COR-L47 (cell line): ENCODE data around the gene FOXD1.

Source experiments
- DNase-seq: peaks from one replicate; lab custom pipeline; 2025; lab: John Stamatoyannopoulos, UW

FOXD1 gene

DNA sequence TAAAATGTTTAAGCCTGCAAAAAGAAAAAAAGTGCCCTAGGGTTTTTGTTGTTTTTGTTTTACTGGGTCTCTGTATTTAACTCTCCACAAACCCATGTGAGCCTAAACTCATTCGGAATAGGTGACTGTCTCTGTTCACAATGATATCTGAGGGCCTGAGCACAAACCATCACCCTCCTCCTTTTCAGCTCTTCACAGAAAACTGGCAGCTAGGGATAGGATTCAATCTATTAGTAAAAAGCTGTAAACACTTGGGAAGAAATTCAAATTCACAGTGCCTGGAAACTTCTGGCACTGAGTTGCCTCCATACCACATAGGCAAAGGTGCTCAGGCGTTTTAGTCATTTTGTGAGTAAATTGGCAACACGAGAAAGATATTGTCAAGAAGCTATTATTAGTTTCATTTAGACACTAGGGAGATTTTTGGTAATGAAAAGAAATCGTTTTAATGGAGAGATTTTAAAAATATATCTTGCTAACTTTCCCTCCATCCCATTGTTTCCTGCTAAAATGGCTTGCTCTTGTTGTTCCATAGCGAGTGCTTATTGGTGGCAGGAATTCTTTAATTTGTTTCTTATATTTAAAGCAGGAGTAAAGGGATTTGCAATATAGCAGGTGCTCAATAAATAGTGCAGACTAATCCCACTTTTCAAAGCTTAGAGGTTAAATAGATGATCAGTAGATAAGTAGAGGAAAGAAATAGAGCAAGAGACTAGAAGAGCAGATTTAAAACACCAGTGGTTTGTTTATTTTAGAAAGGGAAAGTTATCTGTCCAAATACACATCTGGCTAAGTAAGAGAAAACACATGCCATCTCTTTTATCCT lies 9.7 kb downstream of the FOXD1 start:
- DNase-seq = no peak

DNA sequence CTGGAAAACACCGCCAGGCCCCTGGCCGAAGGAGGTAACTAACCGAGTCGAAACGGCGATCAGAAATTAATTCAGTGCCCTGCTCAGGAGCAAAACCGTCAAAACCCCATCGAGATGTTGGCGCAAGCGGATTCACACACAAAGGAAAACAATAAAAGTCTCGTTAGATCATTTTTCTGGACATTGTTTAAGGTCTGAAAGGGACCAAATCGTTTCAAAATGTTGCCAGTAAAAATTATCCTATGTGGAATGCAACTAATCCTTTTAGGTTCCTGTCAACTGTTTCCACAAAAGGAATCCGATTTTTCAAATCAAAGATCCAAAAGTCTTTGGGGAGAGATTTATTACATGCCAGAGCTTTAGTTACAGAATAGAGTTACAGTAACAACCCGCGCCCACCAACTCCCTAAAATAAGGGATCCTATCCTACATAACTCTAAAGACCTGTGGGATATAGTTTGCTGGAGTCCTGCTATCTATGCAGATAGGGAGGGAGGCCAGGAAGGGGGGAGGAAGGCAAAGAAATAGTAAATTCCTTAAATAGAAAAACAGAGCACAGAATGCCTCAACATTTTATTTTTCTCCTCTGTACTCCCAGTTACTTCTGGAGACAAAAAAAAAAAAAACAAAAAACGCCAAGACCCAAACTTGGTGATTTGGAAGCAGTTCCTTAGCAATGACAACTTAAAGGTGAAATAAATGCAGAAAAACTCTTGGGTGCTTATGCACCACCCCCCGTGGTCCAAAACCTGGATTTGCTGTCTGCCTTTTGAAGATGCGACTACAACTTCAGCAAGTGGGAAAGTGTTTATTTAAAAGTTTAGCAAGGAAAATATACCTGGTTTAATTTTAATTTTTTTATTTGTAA lies 10.6 kb downstream of the FOXD1 start:
- DNase-seq = no peak

DNA sequence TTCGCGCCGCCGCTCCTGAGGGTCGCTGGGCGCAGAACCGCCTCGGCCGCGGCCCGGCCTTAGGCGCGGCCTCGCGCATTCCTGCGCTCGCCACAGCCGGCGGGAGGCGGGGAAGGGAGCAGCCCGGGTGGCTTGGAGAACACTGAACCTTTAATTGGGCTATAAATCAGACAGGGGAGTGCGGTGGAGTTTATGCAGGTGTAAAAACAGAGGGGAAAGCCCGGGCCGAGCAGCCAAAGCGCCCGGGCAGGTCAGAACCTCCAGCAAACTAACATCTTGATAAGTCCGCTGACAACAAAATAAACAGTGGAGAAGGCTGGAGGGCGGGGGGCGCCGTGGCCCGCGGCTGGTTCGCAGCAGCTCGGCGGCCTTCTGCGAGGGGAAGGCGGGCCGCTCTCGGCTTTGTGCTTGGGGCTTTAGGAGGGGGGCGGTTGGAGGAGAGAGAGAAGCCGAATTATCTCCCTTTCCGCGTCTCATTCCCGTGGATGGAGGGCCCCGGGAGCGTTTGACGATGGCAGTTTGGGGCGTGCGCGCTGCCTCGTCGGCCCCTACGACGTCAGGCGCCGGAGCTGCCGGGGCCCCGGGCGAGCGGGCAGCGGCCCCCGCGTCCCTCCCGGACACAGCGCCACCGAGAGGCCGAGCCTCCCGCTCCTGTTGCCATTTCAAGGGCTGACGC lies 11.3 kb downstream of the FOXD1 start:
- no peak for DNase-seq

DNA sequence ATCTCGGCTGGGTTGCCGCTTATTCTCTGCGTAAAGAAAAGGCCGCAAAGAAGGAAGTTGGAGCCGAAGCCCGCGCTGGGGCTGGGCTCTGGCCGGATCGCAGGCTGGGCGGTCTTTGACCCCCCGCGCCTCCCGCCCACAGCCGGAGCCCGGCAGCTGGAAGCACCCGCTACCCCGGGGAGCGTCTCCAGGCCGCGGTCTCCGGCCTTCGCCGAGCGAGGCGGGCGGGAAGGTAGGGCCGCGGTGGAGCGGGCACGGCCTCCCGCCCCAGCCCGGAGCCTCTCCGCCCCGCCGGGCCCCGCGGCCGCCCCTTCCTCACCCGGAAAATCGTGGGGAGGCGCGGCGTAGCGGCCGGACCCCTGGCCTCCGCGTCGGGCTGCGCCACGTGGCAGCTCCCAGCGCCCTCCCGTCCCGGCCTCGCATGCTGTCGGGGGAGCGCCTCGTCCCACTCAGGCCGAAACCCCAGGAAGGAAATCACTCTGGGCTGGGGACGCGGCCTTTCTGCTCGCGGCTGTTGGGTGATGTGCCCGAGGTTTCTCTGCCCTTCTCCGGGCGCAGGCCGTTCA lies 12.0 kb downstream of the FOXD1 start:
- no peak for DNase-seq

DNA sequence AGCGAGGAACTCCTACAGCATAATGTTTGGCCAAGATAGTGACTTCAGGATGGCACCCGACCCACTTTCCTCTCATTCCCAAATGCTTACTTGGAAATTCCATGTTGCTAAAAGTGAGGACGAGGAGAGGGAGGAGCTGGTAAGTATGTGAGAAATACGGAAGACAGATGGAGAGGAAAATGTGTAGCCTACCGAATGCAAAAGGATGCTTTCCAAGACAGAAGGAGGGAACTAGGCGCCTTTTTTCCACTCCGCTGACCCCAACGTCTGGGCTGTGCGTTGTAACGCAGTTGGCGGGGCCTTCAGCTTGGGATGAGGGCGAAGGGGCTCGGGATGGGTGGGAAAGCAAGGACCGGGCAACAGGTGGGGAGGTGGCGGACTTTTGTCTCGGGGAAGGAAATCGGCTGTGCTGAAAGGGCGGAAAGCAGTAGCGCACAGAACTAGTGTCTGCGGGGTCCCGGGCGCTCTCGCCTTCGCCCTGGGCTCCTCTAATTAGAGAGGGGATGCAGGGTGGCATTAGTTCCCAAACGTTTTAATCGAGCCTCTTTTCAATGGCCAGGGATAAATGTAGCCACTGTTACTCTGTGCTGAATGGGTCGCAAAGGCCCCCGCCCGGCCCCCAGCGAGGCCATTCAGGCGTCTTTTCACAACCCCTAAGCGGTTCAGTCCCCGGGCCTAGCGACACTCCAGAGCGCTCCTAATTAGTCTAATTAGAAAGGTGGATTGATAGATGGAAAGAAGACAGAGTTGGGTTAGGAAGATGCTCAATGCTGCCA lies 12.6 kb downstream of the FOXD1 start:
- no peak for DNase-seq

DNA sequence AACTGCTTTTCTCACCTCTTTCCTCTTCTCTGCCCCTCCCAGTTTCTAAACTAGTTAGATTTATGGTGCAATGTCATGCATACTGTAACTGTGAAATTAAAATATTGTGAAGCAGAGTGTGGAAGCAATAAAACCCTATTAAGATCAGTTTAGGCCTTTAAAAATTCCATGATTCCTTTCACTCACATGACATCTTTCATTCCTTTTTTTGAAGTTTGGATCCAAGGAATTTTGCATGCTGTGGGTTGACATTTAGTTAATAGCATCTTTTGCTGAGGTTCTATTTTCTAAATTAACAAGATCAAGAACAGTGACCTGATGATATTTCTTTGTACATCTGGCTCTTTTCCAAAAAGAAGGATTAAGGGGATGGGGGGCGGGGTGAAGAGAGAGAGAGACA lies 13.7 kb downstream of the FOXD1 start:
- no peak for DNase-seq

DNA sequence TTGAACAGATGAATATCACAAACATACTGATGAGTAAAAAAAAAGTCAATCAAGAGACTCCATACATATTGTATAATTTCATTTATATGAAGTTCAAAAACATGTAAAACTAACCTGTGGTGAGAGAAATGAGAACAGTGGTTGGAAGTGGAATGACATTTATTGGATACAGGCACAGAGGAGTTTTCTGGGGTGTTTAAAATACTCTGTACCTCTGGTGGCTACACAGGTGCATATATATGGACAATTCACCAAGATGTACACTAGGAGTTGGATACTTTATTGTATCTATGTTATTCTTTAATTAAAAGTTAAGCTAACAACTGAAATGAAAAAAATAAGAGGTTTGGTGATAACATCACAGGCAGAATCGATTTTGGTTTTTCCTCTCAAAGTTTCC lies 14.1 kb downstream of the FOXD1 start:
- DNase-seq = no peak

DNA sequence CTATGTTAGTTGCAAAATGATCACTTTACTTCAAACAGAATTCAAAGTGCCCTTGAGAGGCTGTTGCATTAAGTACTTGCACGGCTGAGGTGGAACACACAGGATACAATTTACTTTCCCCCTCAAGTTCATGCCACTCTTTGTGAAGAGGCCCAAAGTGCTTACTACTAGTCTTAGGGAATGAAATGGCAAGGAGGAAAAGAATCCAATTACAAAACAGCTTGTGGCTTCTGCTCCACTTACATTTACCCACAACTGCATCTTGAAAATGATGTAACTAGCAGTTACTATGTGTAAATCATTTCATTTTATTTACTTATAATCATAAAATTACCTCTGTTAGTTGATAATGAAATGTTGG lies 14.6 kb downstream of the FOXD1 start:
- no peak for DNase-seq

DNA sequence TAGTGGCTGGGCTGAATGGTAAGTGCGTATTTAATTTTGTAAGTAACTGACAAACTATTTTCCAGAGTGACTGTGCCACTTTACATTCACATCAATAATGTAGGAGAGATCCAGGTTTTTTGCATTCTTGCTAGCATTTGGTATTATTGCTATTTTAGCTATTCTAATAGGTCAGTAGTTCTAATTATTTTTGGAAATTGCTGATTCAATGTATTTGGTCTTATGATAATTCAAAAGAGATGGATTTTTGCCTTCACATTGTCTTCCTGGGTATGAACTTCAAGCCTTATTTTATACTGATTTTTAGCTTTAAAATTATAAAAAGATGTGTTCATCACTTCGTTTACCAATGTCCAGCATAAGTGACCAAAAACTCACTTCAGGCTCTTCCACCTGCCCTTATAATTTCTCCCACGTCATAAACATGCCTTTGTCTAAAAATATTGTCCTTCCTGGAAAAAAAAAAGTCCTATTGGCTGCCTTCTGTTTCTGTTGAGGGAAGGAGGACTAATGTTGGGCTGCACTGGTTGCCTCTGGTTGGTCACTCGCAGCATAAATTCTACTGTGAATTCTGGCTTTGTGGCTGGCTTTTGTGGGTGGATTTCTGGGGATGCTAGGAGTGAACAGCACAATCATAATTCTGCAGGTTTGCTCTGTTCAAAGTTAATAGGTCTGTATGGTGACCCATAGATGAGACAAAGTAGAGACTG lies 15.2 kb downstream of the FOXD1 start:
- DNase-seq = no peak

DNA sequence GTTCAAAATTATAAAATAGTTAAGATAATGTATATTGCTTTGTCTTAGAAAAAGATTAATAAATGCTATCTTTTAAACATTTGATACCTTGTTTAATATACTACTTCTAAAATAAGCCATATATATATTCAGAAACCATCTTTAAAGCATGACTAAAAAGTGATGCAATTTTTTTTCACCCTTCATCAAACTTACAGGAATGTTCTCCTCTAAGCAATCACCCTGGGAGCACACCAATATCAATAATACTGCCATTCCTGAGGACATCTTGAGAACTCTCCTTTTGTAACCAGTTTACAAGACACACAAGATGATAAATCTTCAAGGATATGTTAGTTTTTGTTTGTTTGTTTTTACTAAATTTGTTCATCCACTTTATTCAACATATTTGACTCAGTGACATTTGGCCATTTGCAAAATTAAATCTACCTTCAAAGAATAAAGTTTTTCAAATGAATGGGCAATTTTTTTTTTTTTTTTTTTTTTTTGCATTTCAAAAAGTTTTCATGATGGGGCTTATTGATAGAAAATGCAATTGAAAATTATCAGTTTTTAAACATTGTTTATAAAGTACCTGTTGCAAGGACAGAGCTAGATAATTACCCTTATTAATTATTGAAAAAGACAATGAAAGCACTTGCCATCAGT lies 17.2 kb downstream of the FOXD1 start:
- DNase-seq = no peak

DNA sequence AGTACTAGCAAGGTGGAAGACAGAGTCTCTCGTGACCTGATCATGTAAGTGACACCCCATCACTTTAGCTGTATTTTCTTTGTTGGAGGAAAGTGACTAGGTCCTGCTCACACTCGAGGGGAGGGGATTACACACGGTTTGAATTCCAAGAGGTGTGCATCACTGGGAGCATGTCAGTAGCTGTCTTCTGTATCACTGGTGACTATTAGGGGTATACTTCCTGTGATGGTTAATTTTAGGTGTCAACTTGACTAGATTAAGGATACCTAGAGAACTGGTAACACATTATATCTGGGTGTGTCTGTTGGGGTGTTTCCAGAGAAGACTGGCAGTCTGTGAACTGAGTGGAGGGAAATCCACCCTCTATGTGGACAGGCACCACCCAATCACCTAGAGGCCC lies 22.5 kb downstream of the FOXD1 start:
- DNase-seq = no peak

DNA sequence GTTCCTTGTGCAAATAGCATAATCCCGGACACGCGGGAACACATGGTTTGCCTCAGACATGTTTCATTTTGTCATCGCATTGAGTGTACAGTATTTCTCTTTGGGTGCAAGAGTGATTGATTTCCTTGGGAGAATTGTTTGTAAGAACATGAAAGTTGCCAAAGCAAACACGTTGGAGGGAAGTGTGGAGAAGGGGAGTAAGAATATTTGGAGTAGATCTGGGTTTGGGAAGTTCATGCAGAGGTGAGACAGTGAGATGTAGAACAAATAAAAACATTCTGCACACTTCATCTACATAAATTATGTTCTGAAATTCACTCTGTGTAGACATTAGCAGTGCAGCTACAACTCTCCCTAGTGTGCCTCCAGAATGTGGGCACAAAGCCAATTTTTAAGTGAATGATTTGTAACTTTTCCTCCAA lies 24.0 kb downstream of the FOXD1 start:
- DNase-seq = no peak

DNA sequence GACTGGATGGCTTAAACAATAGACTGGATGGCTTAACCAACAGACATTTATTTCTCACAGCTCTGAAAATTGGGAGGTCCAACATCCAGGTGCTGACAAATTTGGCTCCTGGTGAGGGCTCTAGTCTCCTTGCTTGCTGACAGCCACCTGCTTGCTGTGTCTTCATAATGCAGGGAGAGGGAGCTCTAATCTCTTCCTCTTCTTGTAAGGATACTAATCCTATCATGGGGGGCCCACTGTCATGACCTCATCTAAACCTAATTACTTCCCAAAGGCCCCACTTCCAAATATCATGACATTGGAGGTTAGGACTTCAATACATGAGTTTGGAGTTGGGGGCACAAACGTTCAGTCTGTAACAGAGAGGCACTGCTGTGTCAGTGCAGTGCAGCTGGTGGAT lies 26.4 kb downstream of the FOXD1 start:
- no peak for DNase-seq

DNA sequence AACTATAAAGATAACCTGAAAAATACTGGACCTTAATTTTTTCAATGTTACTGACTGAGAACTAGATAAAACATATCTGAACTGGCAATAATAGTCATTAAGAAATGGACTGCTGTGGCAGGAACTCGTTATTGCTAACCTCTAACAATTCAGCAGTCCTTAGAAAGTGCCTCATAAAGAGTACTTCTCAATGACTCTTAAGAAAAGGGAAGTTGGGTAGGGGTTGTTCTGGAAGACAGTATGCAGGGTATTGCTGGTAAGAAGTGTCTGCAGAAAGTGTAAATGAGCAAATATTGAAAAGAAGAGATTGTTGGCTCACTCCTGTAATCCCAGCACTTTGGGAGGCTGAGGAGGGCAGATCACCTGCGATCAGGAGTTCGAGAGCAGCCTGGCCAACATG lies 27.9 kb downstream of the FOXD1 start:
- no peak for DNase-seq

DNA sequence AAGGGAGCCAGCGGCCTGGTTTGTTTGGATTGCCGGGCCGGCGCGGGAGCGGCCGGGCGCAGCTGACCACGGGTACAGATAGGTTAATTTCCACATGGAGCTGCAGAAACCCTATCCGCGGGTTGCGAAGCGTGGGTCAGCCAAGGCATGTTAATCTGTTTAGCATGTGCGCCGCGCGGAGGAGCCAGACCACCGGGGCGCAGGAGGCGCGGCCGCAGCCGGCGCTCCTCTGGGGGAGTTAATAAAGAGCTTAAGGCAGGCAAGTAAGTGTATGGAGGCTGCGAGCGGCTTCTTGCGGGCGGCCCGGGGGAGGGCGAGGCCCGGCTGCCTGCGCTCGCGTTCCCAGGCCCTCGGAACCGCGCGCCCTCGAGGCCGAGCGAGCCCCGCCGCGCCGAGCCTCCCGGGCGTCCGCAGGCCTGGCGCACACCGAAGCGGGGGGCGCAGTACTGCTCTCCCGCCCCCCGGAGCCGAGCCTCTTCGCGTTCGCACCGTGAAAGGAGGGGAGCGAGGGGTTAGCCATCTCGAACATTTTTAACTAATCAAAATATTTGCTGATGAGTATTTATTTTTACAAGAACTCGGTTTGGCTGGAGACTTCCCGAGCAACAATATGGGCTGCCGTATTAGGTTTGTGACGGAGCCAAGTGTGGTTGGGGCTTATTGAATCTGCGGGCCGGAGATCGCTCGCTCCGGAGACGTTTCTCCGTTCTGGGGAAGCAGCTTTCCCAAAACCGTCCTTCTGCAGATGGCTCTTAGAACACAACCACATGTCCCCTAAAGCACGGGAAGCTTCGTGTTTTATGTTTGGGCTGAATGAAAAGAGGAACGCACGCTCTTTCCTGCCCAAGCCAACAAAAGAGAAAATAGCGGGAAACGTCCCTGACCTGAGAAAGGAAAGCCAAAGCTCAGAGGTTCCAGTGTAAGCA lies 28.8 kb downstream of the FOXD1 start:
- DNase-seq = no peak

DNA sequence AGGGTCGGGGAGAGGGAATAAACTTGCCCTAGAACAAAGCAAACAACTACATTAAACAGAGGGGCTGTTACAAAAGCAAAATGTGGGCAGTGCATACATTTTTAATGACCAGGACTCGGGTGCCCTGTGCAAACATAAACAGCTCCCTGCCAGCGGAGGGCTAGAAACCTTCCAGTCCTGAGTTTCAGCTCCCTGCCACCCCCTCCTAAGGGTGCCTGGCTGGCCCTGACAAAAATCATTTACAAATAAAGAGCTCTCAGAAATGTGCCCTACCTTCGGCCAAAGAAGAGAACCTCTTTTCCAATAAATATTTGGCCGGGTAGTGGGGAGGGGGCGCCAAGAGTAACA lies 29.5 kb downstream of the FOXD1 start:
- no peak for DNase-seq

DNA sequence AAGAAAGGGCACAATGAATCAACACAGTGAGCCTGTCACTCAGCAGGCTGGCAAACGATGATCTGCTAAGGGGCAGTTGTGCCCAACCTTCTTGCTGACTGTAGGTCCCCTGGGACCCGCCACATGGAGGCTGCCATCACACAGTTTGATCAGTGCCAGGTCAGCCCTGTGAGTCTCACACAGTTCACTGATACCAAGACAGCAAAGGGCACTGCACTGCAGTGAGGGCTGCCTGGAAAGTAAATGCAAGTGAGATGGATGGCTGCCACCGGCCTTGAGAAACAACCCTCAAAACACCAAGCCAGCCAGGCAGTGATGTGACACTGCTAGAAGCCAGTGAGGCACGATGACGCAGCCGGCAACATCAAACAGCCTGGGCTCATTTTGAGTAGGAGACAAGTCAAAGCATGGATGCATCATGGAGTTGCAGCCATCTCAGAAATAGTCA lies 30.3 kb downstream of the FOXD1 start:
- no peak for DNase-seq

DNA sequence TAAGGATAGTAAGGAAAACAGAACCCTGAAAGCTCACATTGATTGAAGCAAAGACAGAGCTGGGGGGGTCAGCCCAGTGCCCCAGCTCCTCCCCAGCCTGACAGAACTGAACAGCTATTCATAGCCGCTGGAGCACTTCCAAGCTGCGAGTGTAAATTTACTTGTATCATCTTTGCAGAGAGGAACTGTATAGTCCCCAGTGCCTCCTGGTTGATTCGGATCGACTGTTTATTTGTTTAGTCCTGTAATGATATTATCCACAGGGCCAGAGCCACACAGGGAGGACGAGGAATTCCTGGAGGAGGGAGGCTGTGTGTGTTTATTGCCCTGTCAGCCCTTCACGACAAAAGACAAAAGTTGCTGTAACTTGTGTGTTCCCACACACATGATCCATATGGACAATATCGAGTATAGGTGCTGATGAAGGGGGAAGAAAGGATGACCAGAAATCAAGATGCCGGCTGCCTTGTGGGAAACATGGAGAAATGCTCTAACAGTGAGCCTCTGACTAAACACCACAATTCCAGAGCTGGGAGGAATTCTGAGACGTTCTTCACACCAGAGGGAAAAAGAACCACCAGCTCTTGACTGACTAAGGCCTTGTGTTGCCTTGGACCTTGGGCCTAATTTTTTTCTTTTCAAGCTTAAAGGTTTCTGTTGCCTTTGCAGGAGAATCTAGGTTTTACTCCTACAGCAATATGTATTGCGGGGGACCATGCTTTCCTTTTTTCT lies 31.1 kb downstream of the FOXD1 start:
- DNase-seq = peak; percentile 38

DNA sequence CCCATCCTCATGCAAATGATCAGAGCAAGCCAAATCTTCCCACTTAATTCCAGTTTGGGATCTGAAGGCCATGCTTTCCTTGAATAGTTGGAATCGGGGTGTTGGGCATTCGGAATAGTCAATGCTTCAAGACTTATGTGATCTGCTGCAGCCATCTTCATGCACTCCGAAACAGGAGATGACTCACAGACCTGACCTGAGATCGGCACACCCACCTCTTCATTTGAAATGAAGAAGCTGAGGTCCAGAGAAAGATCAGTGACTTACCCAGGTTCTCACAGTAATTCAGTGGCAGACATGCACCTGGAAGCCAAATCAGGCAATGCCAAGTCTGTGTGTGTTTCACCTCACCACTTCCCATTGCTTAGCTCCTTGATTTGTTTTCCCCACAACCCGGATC lies 33.0 kb downstream of the FOXD1 start:
- DNase-seq = no peak
